Keratinocyte (primary cell): Measurements from ENCODE around the gene RBM19.

Source experiments
- CTCF ChIP-seq, 3 experiments: IDR thresholded peaks in 1 of 3; conservative IDR thresholded peaks in 1 of 3; optimal IDR thresholded peaks in 1 of 3; 2 replicates in 2 of 3; 3 replicates in 1 of 3; pipeline versions ENCODE3 to v1.5.1; 2011; ENCODE audit warnings: low read length in 3 of 3, mild to moderate bottlenecking in 3 of 3, moderate library complexity in 2 of 3, control low read depth in 1 of 3, inconsistent platforms in 1 of 3; ENCODE audit not compliant: insufficient read depth in 2 of 3; ENCODE audit errors: extremely low read depth in 1 of 3
- EZH2 ChIP-seq: IDR thresholded peaks from one replicate; pipeline ENCODE4 v1.6.1; 2012; ENCODE audit warnings: inconsistent platforms, mild to moderate bottlenecking, low read length, moderate library complexity

DNA sequence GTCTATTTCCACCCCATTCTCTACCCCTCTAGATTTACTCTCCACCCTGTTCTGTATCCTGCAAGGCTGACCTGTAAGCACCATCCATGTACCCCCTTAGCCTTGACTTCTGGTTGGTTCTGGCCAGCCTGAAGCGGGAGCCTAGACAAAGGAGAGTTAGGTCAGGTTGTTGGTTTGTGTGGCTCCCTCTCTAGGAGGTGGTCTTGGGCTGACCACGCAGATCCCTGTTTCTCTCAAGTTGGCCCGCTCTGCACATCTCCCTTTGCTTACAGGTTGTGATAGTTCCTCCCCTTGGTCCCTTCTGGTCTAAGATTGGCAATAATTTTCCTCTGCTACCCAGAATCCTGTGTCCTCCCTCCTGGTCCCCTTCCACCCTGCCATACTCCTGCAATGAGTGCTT lies 38.3 kb upstream of the RBM19 start:
- no peak for TF ChIP-seq CTCF (optimal IDR thresholded peaks at IDR 0.05 in 1 of 3, IDR thresholded peaks at IDR 0.05 in 1 of 3, conservative IDR thresholded peaks at IDR 0.05 in 1 of 3; ENCODE audit: extremely low read depth in 1 of 3, insufficient read depth in 2 of 3, low read length in 3 of 3)
- no peak for TF ChIP-seq EZH2
